ENCODE measurements around the gene GRIN2D. TPM values are rescaled to one million over a fixed set of nuclear protein-coding genes. Genes with fewer than 3 reads are reported as not detected.

GRIN2D gene
- total RNA-seq, result 0.27 and 0.66 TPM in 2 replicates

GRCh38 chr19:48393559-48394330 lies at the start of gene GRIN2D:
GRIN2D (plus strand) TSS chr19:48393668; CDS start chr19:48398393, 4,725 bp downstream.

DNA sequence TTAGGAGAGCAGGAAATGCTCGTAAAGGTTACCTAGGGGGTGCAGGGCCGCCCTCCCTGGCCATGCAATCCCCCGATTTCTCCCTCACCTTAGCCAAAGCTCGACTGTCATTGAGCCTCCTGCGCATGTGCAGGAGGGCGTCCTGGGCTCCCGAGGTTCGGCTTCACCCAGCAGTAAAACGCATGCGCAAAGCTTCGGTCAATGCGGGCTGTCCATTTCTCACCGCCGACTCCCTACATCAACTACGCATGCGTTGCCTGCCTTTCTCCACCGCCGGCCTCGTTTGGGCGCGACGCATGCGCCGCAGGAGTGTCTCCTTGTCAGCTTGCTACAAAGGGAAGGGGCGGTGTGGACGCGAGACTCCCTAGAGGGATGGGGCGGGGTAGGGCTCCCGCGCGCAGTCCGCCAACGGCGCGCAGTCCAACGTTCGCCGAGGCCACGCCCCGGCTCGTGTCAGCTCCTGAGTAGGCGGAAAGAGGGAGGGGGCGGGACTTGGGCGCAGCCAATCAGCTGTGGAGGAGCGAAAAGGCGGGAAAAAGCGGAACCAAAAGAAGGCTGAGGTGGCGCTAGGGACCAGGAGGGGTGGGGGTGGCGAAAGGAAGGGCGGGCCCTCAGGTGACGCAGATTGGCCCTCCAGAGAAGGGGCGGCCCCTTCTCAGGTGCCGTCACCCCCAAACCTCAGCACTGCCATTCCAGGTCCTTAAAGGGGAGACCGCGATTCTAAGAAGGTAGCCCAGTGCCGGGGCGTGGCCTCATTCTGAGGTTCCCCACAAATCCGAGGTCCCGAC lies 29.5 kb upstream of the GRIN2D start, which contains the start of the genes SYNGR4 and TMEM143:
Gene SYNGR4 (plus strand): TSS at position 558 of the 788 bp plus-strand sequence. CDS start 1,476 bp downstream, outside the sequence.
Gene TMEM143 (minus strand): TSS at position 131 of the 788 bp plus-strand sequence. CDS start 20 bp downstream, at position 111.

DNA sequence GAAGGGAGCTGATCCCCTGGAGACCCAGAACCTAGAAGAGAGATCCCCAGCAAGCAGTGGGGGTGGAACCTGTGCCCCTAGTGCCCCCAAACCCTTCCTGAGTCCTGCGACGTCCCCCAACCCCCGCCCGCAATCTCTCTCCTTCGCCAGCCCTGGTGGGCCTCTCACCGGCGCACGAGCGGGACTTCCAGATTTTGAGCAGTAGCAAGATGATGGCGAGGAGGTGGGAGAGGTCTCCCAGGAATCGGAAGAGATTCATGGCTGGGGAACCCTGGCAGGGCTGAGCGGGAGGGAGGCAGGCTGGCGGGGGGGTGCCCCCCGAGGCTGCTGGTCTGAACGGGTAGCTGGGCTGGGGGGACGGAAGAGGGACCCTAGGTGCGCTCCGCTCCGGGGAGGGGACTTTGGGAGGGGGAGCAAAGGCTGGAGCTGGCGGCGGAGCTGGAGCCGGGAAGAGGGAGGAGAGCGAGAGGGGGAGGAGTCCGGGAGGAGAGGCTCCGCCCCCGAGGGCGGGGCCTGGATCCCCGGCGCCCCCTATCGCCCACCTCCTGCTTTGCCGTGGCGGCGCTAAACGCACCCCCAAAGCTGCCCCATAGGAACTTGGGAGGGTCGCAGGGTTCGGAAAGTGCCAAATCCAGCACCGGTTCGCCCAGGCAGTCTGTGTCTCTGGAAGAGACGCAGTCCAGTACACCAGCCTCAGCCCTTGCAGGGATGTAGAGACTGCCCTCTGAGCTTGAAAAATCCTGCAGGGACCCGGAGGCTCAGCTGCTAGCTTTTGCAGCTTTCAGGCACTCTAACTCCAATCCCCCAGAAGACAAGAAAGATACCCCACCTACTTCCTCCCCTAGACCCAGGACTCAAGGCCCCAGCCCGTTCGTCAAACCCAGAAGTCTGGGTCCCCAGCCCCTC lies 2.1 kb upstream of the GRIN2D start, which contains the start of gene KDELR1:
Gene KDELR1 (minus strand): TSS at position 452 of the 906 bp plus-strand sequence. CDS start 193 bp downstream, at position 259.

Other genes with a start within 250 kb of the GRIN2D start
- 22.6 and 51.4 TPM in 2 replicates for gene LIG1, start 223.3 kb upstream of the GRIN2D start, total RNA-seq
- 2.9 TPM in 2 replicates for gene ZSWIM9, start 223.0 kb upstream of the GRIN2D start, total RNA-seq
- gene CARD8, start 137.8 kb upstream of the GRIN2D start, total RNA-seq, result 106 and 112 TPM in 2 replicates
- gene ZNF114, start 123.6 kb upstream of the GRIN2D start, total RNA-seq, result 0.28 and 1.7 TPM in 2 replicates
- 84.4 and 92.3 TPM in 2 replicates for gene EMP3, start 68.1 kb upstream of the GRIN2D start, total RNA-seq
- gene TMEM143, start 29.7 kb upstream of the GRIN2D start, total RNA-seq, result 2.0 and 2.6 TPM in 2 replicates
- not detected in 2 replicates for gene SYNGR4, start 29.3 kb upstream of the GRIN2D start, total RNA-seq
- 43.4 and 47.6 TPM in 2 replicates for gene KDELR1, start 2.1 kb upstream of the GRIN2D start, total RNA-seq
- gene GRWD1, start 52.3 kb downstream of the GRIN2D start, total RNA-seq, result 30.1 and 31.1 TPM in 2 replicates
- 0.36 and 0.75 TPM in 2 replicates for gene KCNJ14, start 61.9 kb downstream of the GRIN2D start, total RNA-seq
- 58.9 and 69.9 TPM in 2 replicates for gene CYTH2, start 75.7 kb downstream of the GRIN2D start, total RNA-seq
- under 0.01 and 0.28 TPM in 2 replicates for gene LMTK3, start 118.2 kb downstream of the GRIN2D start, total RNA-seq
- gene SULT2B1, start 158.5 kb downstream of the GRIN2D start, total RNA-seq, result not detected in 2 replicates
- gene SPACA4, start 213.1 kb downstream of the GRIN2D start, total RNA-seq, result not detected in 2 replicates
- 0.56 and 0.90 TPM in 2 replicates for gene FAM83E, start 221.4 kb downstream of the GRIN2D start, total RNA-seq
- 2,428 and 2,851 TPM in 2 replicates for gene RPL18, start 225.5 kb downstream of the GRIN2D start, total RNA-seq
- 4.6 and 5.0 TPM in 2 replicates for gene SPHK2, start 225.8 kb downstream of the GRIN2D start, total RNA-seq
- gene DBP, start 243.7 kb downstream of the GRIN2D start, total RNA-seq, result 0.81 and 1.6 TPM in 2 replicates

All from endothelial cell of coronary artery (primary cell).